Heart right ventricle (tissue), 16 donors: ENCODE data around the gene GPC5. TPM values are rescaled to one million over a fixed set of nuclear protein-coding genes. Genes with fewer than 3 reads are reported as not detected.

ENCODE experiments used
- ATAC-seq, 8 donors: fragments of 200-7000 bp; cut with Tn5 transposase; one replicate each; pipeline ENCODE4 v1.9.1; 2020; ENCODE audit warnings: mild to moderate bottlenecking in 8 of 8, moderate library complexity in 8 of 8, moderate number of reproducible peaks in 1 of 8
- DNase-seq, 2 donors: peaks; one replicate each; pipeline ENCODE4 v3.0.0-alpha.2; 2020
- H3K27ac ChIP-seq, 10 donors: fragments of 200-600 bp; sonication (generic) in 2 of 10; one replicate each; pipeline versions ENCODE4 v1.5.0 to v1.8.0; 2020 to 2022; ENCODE audit warnings: mild to moderate bottlenecking in 3 of 10
- H3K27me3 ChIP-seq, 7 donors: fragments of 200-600 bp; one replicate each; pipeline ENCODE4 v1.8.0; 2021 to 2022; ENCODE audit warnings: mild to moderate bottlenecking in 2 of 7
- H3K36me3 ChIP-seq, 9 donors: fragments of 200-600 bp; sonication (generic) in 1 of 9; one replicate each; pipeline versions ENCODE4 v1.5.0 to v1.8.0; 2020 to 2022; ENCODE audit warnings: mild to moderate bottlenecking in 2 of 9
- H3K4me1 ChIP-seq, 9 donors: fragments of 200-600 bp; sonication (generic) in 1 of 9; one replicate each; pipeline versions ENCODE4 v1.5.0 to v1.8.0; 2020 to 2022; ENCODE audit warnings: mild to moderate bottlenecking in 4 of 9
- H3K4me3 ChIP-seq, 10 donors: fragments of 200-600 bp; sonication (generic) in 2 of 10; one replicate each; pipeline versions ENCODE4 v1.5.0 to v1.8.0; 2020 to 2022; ENCODE audit warnings: mild to moderate bottlenecking in 7 of 10, moderate library complexity in 2 of 10
- H3K9me3 ChIP-seq, 11 donors: fragments of 200-600 bp in 10 of 11; sonication (generic) in 2 of 11; one replicate each; pipeline versions ENCODE4 v1.5.0 to v1.8.0; 2013 to 2022; ENCODE audit warnings: mild to moderate bottlenecking in 2 of 11, control low read depth in 1 of 11, moderate library complexity in 1 of 11
- CTCF ChIP-seq, 9 donors: fragments of 200-600 bp; sonication (generic) in 2 of 9; IDR thresholded peaks; one replicate each; pipeline versions ENCODE4 v1.5.0 to v1.8.0; 2021 to 2022; ENCODE audit warnings: antibody characterized with exemption in 9 of 9, mild to moderate bottlenecking in 5 of 9, moderate library complexity in 1 of 9
- WGBS, 2 donors: extraction: QIAGEN DNeasy Blood & Tissue Kit; methylation state at CpG; one replicate each; pipeline ENCODE4 v1.1.7; 2013; ENCODE audit warnings: inconsistent platforms in 1 of 2; 5-methylcytosine and 5-hydroxymethylcytosine counted together
- intact Hi-C, 10 donors: fragments of 100-400 bp; cut with DNase I; formaldehyde crosslinking; loops; one replicate each; pipeline versions ENCODE4 v1.11.1 to v1.14.2; 2022
- polyA plus RNA-seq, 2 donors: library from polyadenylated mRNA; stranded (reverse); fragments of 200-250 nt; gene quantifications; one replicate each; pipeline ENCODE4 v1.2.3, GENCODE V29; 2013
- total RNA-seq, 10 donors: library from RNA; stranded (reverse); fragmentation: NEBNext Ultra II Directional in 3 of 10; extraction: Animal tissue kit (Norgen Biotek cat#: 25700) in 3 of 10; gene quantifications; one replicate each; pipeline versions ENCODE4 v1.2.1 to v1.2.4, GENCODE V29; 2021 to 2023
- donor health status: Arrhythmogenic right ventricular cardiomyopathy.
- donor health status: ischemic (EF 13 %, LVEDD 7.1; RV severe dilation, severe dysfunction).
- donor health status: healthy with polysubstance abuse.
- donor health status: DM: no; HTN: yes; CAD: no.
- donor health status: DM: no; HTN: no; CAD: no.
- donor health status: ischemic (EF 25% LVEDD 6.9; RV normal size, moderate dysfunction).
- donor health status: ischemic (EF 25% LVEDD 5.7; RV mildly dilated, moderate dysfunction).
- donor health status: healthy.
- donor health status: DM: yes; HTN: yes; CAD: no.
- donor health status: Ischemic cardiomyopathy.
- donor health status: ischemic (EF 35%, LVEDD 5.7; RV mildly dilated, moderate dysfunction).
- donor health status: nonischemic (EF 11% LVEDD 7.7; RV severe dilation, severe dysfunction).
- donor health status: DM: yes; HTN: yes; CAD: no.
- donor health status: PGD.
- donor health status: ischemic (EF 29% LVEDD 5.4; RV normal size, mild dysfunction).
- donor health status: nonischemic (EF 23%, LVEDD 6.1; RV moderate dilation, normal function).

The GPC5 gene
- total and polyA plus RNA-seq, 12 donors, result 0.01 to 3.5 (median 0.70) TPM; not detected in 1

GRCh38 chr13:91470084-91470621, 71.7 kb downstream of the GPC5 start:
- Histone ChIP-seq H3K9me3 (no peaks in the 10 kb centered on the region), H3K4me3 (no peak overlapping the region), H3K27me3 (no peaks in the 10 kb centered on the region), H3K36me3 (no peaks in the 10 kb centered on the region), H3K27ac (no peak overlapping the region), H3K4me1 (no peaks in the 10 kb centered on the region)
- ATAC-seq (no peak), DNase-seq (no peak)
- WGBS, 2 donors, result 70 to 72% methylated on average over 4 of the region's 4 CpGs
- intact Hi-C loops, result no loop called here
- TF ChIP-seq CTCF (IDR thresholded peaks at IDR 0.05), result no peak

GRCh38 chr13:91470681-91471080, 72.3 kb downstream of the GPC5 start:
- no peaks in the 10 kb centered on the region for H3K4me1 ChIP-seq
- intact Hi-C loops, result no loop called here
- H3K27ac ChIP-seq, result no peak overlapping the region
- no peak for ATAC-seq
- no peak overlapping the region for H3K4me3 ChIP-seq
- no peaks in the 10 kb centered on the region for H3K9me3 ChIP-seq
- WGBS, 2 donors, result 78 to 82% methylated on average over 3 of the region's 3 CpGs
- DNase-seq, result no peak
- no peaks in the 10 kb centered on the region for H3K36me3 ChIP-seq
- H3K27me3 ChIP-seq, result no peaks in the 10 kb centered on the region
- no peak for TF ChIP-seq CTCF (IDR thresholded peaks at IDR 0.05)

DNA sequence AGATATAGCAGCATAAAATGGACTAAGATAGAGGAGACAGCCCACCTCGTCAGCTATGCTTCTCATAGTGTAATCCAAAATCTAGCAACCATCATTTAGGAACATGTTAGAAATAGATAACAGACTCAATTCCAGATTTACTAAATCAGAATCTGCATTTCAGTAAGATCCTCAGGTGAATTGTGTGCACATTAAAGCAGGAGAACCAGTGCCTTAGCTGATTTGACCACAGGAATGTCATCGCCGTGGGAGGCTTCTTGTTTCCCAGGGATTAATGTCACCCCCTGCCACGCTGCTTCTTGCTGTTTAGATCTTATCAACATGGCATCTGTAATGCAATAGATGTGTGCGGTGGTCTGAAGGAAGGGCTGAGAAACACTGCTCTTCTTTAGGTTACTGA, 84.0 kb downstream of the GPC5 start:
- no peak for ATAC-seq
- Histone ChIP-seq H3K4me3 (no peak overlapping the region), H3K27me3 (no peaks in the 10 kb centered on the region), H3K27ac (no peak overlapping the region), H3K4me1 (no peaks in the 10 kb centered on the region), H3K9me3 (no peaks in the 10 kb centered on the region), H3K36me3 (no peaks in the 10 kb centered on the region)
- intact Hi-C loops, result no loop called here
- no peak for TF ChIP-seq CTCF (IDR thresholded peaks at IDR 0.05)
- no peak for DNase-seq
- WGBS, 2 donors, result 47 to 55% methylated on average over 5 of the region's 5 CpGs

GRCh38 chr13:91491980-91492379, 93.6 kb downstream of the GPC5 start:
- Histone ChIP-seq H3K27me3 (no peaks in the 10 kb centered on the region), H3K4me3 (no peak overlapping the region), H3K9me3 (no peaks in the 10 kb centered on the region), H3K27ac (no peak overlapping the region), H3K36me3 (no peaks in the 10 kb centered on the region), H3K4me1 (no peaks in the 10 kb centered on the region)
- 65 to 81% methylated on average over 2 of the region's 2 CpGs for WGBS, 2 donors
- no peak for TF ChIP-seq CTCF (IDR thresholded peaks at IDR 0.05)
- ATAC-seq, result no peak
- DNase-seq, result no peak
- intact Hi-C loops, result no loop called here
